C4-2B (cell line): Measurements from ENCODE around the gene C21orf58.

Experiments used
- H3K27ac ChIP-seq: fragments of 450-650 bp; 2 replicates; pipeline ENCODE4 v1.5.1; 2017
- CTCF ChIP-seq: fragments of 450-650 bp; conservative IDR thresholded peaks from 2 replicates; pipeline ENCODE4 v1.5.1; 2017; ENCODE audit warnings: mild to moderate bottlenecking
- ZFX ChIP-seq: fragments of 450-650 bp; IDR thresholded peaks from 2 replicates; pipeline ENCODE4 v1.6.1; 2017

Gene C21orf58

DNA sequence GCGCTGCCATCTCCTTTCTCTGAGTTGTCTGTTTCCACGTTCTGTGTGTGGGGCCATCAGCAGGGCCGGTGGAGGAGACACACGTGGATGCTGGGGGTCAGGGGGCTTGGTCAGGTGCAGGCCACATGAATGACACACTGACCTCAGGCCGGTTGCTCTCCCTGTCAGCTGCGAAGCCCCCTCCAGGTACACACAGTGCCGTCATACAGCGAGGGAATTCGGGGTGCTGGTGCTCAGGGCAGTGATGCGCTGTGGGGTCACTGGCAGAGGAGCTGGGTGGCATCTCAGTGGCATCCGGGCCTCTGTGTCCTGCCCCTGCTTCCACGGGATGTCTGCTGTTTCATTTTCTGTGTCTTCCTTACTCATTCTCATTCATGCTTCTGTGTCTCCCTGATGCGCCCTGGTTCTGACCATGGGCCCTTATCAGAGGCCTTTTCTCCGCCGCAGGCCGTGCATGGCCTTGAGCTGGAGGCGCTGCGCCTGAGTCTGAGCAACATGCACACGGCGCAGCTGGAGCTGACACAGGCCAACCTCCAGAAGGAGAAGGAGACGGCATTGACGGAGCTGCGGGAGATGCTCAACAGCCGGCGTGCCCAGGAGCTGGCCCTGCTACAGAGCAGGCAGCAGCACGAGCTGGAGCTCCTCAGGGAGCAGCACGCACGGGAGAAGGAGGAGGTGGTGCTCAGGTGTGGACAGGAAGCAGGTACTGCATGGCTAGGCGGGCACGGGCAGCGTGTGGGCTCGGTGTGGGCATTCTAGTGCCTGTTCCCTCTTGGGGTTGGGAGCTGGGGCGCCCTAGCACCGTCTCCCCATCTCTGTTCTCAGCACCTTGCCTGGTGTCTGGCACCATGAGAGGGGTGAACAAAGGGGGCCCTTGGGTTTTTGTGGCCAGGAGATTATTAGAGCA, 22.9 kb upstream of the C21orf58 start:
- TF ChIP-seq ZFX (no peak), CTCF (no peak)
- no peak overlapping the region for H3K27ac ChIP-seq

DNA sequence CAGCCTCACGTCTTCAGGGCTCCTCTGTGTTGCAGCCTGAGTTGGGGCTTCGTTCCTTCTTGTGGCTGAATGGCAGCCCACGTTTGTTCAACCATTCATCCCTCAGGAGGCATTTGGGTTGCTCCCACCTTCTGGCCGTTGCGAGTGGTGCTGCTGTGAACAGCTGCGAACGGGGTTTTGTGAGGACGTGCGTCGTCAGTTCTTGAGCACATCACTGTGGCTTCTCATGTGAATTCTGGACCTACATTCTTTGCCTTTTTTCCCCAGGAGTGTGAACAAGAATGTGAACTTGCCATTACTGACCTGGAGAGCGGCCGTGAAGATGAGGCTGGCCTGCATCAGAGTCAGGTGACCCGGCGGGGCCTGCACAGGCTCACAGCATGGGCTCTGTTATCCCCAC, 22.2 kb upstream of the C21orf58 start:
- H3K27ac ChIP-seq, result no peak overlapping the region
- TF ChIP-seq ZFX (no peak), CTCF (no peak)

DNA sequence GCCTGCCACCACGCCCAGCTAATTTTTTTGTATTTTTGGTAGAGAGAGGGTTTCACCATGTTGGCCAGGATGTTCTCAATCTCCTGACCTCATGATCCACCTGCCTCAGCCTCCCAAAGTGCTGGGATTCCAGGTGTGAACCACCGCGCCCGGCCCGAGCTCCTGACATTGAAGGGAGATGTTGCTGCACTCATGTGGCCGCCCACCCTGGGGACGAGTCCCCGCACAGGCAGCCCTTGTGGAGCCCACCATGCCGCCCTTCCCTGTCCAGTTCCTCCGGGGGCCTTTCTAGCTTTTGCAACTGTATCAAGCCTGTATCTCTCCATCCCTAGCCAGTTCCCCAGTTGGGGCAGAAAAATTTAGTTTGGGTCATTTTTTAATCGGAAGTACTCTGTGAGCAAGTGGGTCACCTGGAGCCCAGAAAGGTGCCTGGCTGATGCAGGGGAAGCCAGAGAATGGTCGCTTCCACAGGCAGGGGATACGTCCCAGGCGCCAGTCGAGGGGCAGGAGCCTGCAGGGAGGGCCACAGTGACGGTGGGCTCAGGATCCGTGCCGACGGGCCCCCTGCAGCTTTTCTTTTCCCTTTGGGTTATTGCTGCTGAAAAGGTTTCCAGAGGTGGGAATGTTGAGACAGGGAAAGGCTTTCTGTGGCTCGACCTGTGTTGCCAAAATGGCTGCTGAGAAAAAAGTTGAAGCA, 20.7 kb upstream of the C21orf58 start:
- H3K27ac ChIP-seq, result no peak overlapping the region
- TF ChIP-seq CTCF, result no peak
- TF ChIP-seq ZFX, result no peak

GRCh38 chr21:46340998-46341397, 17.3 kb upstream of the C21orf58 start:
- no peak overlapping the region for H3K27ac ChIP-seq
- TF ChIP-seq ZFX (no peak), CTCF (no peak)

DNA sequence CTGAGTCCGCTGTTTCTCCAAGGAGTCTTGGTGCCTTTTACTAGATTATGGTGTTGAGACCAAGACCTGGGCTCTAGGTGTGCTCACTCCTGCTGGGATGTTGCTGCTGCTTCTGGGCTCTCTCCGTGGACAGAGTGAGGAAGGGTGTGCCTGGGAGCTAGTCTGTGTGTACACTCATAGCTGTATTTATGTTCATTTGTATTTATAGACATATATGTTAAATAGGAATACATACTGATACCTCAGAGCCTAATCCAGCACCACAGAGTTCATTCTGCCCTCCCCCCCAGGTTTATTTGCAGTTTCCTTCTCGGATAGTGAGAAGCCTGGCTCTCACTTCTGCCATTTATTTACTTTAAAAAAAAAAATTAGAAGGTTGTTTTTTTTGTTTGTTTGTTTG, 12.9 kb upstream of the C21orf58 start:
- TF ChIP-seq CTCF (no peak), ZFX (no peak)
- H3K27ac ChIP-seq, result no peak overlapping the region

- no peak for TF ChIP-seq CTCF
These were observed 10.9 kb upstream of the C21orf58 start for GRCh38 chr21:46334351-46335140.

More at GRCh38 chr21:46334351-46335140, 10.9 kb upstream of the C21orf58 start:
- no peak overlapping the region for H3K27ac ChIP-seq
